D341Med (cell line): ENCODE measurements around the gene INAFM1.

Source experiments
- DNase-seq: peaks from one replicate; pipeline ENCODE4 v3.0.0; 2012; ENCODE audit warnings: low spot score

The INAFM1 gene

GRCh38 chr19:47310323-47310722 is 35.6 kb downstream of the INAFM1 start:
- DNase-seq: no peak

DNA sequence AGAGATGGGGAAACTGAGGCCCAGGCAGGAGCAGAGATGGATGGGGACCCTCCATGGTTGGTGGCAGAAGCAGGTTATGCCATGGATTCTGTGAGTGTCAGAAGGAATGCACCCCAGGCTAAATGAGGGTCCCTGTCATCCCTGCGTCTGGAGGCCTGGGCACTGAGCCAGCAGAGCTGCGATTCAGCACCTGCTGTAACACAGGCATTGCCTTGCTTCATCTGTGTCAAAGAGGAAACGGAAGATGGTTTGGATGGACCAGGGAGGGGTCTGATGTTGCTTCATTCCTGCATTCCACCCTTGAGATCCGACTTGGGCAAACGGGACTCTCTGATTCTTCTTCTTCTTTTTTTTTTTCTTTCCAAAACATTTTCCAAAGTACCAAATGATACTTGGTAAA is 36.1 kb downstream of the INAFM1 start:
- no peak for DNase-seq

- DNase-seq: no peak
Observed at GRCh38 chr19:47312366-47313006, 37.8 kb downstream of the INAFM1 start.

GRCh38 chr19:47313754-47314295 is 39.1 kb downstream of the INAFM1 start:
- no peak for DNase-seq

GRCh38 chr19:47315125-47315821 is 40.6 kb downstream of the INAFM1 start:
- DNase-seq: no peak

- no peak for DNase-seq
Observed at GRCh38 chr19:47316513-47316912, 41.8 kb downstream of the INAFM1 start.

GRCh38 chr19:47319923-47320871 is 45.5 kb downstream of the INAFM1 start:
- DNase-seq: no peak

DNA sequence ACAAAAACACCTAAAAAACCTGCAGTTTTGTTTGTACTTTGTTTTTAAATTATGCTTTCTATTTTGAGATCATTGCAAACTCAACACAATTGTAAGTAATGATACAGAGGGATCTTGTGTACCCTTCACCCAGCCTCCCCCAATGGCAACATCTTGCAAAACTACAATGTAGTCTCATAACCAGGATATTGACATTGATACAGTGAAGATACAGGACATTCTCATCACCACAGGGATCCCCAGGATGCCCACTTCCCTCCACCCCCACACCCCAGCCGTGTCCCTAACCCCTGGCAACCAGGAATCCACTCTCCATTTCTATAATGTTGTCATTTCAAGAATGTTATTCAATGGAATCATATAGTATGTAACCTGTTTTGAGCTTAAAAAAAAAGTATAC is 46.9 kb downstream of the INAFM1 start:
- no peak for DNase-seq

DNA sequence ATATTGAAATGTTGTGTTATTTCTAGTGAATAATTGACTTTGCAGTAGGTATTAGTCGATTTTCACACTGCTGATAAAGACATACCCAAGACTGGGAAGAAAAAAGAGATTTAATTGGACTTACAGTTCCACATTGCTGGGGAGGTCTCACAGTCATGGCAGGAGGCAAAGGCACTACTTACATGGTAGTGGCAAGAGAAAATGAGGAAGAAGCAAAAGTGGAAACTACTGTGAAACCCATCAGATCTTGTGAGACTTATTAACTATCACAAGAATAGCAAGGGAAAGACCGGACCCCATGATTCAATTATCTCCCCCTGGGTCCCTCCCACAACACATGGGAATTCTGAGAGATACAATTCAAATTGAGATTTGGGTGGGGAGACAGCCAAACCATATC is 47.4 kb downstream of the INAFM1 start:
- DNase-seq: no peak

DNA sequence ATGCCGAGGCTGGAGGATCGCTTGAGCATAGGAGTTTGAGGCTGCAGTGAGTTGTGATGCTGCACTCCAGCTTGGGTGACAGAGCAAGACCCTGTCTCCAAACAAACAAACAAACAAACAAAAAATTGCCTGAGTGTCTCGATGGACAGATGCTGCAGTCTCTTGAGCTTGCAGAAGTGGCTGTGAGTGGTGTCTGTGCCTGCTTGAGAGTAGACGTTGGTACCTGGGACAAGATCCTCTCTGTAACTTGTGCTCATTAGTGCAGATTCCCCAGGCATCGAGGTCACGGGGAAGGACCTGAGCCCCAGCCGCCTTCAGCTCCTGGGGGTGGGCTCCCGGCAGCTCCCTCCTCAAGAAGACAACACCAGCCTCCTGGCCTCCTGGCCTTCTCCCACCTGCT is 48.7 kb downstream of the INAFM1 start:
- DNase-seq: no peak

DNA sequence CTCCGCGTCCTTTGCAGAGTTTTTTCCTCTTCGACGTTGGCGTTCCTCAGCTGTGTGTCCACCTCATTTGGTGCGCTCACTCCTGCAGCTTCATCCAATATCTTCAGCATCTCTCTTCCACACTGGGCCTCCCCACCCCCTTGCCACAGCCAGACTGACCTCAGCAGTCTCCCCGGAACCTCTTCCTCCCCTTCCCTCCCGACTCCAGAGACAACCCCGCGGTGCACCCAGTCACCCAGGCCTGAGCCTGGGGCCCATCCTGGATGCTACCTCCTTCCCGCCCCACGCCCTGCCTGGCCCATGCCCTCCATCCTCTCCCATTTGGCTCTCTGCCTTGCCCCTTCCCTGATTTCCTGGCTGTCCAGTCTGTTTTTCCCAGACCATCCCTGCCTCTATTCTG is 49.2 kb downstream of the INAFM1 start:
- no peak for DNase-seq

- no peak for DNase-seq
Observed at GRCh38 chr19:47324502-47324901, 49.8 kb downstream of the INAFM1 start.
